NCI-H82 treated with DMSO at 0.1 percent for 48 hours (cell line): ENCODE results near the gene SOCS1.

ENCODE experiments used
- DNase-seq: peaks from one replicate; lab custom pipeline; 2025; ENCODE audit not compliant: unreplicated experiment; lab: John Stamatoyannopoulos, UW

SOCS1 gene

GRCh38 chr16:11248133-11248532 is 7.9 kb downstream of the SOCS1 start:
- no peak for DNase-seq

GRCh38 chr16:11245988-11246387 is 10.0 kb downstream of the SOCS1 start:
- no peak for DNase-seq

GRCh38 chr16:11245222-11245737 is 10.7 kb downstream of the SOCS1 start:
- DNase-seq: no peak

GRCh38 chr16:11242658-11243057 is 13.3 kb downstream of the SOCS1 start:
- no peak for DNase-seq

- DNase-seq: no peak
Observed at GRCh38 chr16:11241480-11242204, 14.4 kb downstream of the SOCS1 start.

- DNase-seq: no peak
Observed at GRCh38 chr16:11240636-11241473, 15.1 kb downstream of the SOCS1 start.

- DNase-seq: no peak
Observed at GRCh38 chr16:11239644-11240632, 16.1 kb downstream of the SOCS1 start.

GRCh38 chr16:11238272-11239202 is 17.5 kb downstream of the SOCS1 start:
- DNase-seq: no peak

- no peak for DNase-seq
Observed at GRCh38 chr16:11236461-11237254, 19.3 kb downstream of the SOCS1 start.

GRCh38 chr16:11235703-11235991 is 20.4 kb downstream of the SOCS1 start:
- no peak for DNase-seq

GRCh38 chr16:11234884-11235702 is 20.9 kb downstream of the SOCS1 start:
- no peak for DNase-seq

- DNase-seq: no peak
Observed at GRCh38 chr16:11233727-11234376, 22.2 kb downstream of the SOCS1 start.

- no peak for DNase-seq
Observed at GRCh38 chr16:11232852-11233726, 22.9 kb downstream of the SOCS1 start.

- DNase-seq: no peak
Observed at GRCh38 chr16:11232302-11232851, 23.6 kb downstream of the SOCS1 start.

- no peak for DNase-seq
Observed at GRCh38 chr16:11231367-11231970, 24.5 kb downstream of the SOCS1 start.

- DNase-seq: no peak
Observed at GRCh38 chr16:11229906-11230305, 26.1 kb downstream of the SOCS1 start.
